HL-60/S4 (cell line): ENCODE results near the gene FAM117B.

Source experiments
- in situ Hi-C: fragments of 300-500 bp; cut with MboI; formaldehyde crosslinking; loops from 2 replicates; pipeline ENCODE4 v1.14.3; 2022; ENCODE audit warnings: low sequenced_read_pairs

FAM117B gene

DNA sequence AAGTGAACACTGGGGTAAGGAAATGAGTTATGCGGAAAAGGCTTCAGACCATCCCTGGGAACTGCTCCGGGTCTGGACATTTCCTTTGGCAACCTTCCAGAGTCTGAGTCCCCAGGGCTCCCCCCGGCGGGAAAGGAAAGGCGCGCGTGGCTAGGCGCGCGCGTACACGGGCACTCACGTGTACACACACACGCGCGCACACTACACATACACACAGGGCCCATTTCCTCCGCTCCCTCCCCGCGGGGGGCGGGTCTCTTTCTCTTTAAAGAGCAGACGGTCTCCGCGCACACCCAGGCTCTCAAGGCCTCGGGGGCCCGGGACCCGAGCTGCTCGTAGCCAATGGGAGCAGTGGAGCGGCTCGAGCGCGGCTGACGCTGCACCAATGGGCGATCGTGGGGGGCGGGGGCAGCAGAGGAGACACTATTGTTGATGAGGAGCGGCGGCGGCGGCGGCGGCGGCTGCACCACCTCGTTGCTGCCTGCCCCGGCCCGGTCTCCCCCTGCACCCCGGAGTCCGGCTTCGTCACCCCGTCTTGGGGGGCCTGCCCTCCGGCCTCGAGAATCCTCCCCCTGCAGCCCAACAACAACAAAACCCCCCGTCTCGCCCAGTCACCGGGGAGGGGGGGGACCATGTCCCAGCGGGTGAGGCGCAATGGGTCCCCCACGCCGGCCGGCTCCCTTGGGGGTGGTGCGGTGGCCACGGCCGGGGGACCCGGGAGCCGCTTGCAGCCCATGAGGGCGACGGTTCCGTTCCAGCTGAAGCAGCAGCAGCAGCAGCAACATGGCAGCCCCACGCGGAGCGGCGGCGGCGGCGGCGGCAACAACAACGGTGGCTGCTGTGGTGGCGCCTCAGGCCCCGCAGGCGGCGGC is at the start of gene FAM117B:
FAM117B (plus strand) TSS at position 414 of the 872 bp plus-strand sequence; CDS start at position 633, 219 bp downstream.
- in situ Hi-C loops: no loop called here

DNA sequence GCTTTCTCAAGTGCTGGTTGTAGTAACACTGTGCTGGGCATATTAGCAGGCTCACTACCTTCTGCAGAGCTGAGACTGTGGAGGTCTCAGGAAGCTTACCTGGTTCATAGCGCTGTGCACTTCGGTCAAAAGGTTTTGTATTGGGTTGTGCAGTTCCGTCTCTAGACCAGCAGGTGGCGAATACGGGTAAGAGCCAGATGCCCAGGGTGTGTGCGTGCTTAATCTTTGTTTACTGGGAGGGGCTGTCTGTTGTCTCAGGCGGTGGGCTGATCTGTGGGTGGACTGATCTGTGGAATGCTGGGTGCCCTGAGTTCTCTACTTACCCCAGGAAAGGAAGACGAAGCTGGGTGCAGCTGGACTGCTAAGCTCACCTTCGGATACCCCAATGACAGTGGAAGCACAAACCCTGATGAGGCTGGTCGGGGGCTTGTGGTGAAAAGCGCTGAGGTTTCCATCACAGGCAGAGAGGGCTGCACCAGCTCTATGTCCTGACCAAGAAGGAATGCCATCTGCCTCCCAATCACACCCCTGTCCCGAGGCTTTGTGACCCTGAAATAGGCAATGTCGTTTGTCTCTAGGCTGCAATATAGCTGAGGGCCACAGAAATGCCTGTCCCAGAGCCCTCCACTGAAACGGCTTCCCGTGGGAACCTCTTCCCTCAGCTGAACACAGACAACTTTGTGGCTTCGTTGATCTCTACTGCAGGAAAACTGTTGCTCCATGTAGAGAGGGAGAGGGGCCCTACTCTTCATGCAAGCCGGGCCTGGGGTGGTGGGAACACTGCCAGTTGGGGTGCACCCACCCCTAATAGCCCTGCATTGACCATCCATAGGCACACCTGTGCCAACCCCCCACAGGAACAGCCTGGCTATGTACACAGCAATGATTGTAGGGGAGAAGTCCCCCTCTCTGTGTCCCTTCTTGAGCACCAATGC is 45.9 kb upstream of the FAM117B start:
- in situ Hi-C loops: loop anchor here (25.0 kb wide), 1 partner anchor 873 kb away; no protein-coding TSS in a partner anchor

DNA sequence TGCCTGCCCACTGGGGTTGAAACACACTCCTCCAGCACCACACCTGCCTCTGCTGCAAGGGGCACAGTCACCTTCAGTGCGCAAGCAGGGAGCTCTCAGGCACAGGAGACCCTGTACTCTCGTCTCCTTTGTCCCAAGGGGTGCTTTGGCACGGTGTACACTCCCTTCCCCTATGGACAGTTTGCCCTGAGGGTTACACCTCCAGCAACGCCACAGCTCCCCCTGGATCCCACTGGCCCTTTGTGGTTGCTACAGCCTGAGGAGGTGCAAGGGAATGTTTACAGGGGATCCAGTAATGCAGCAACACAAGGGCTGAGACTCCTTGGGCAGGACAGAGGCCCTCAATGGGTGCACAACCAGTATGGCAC is 45.2 kb upstream of the FAM117B start:
- in situ Hi-C loops: loop anchor here (25.0 kb wide), 1 partner anchor 873 kb away; no protein-coding TSS in a partner anchor

DNA sequence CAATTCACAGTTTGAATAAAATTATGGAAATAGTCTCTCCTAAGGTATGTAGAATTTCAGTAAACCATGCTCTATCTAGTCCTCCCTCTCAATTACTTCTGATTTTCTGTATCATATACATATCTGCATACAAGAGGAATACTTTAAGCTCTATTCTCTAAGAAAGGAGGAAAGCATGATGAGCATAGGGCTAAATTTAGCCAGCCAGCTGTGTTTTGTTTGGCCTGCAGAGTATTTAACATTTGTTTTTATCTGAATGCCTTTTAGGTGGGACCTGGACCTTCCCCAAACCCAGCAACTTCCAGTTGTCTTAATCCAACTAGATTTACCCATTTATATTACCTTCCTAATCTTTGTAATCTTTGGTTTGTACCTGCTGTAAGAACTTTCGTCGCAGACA is 42.2 kb upstream of the FAM117B start:
- in situ Hi-C loops: loop anchor here (25.0 kb wide), 1 partner anchor 870 kb away; no protein-coding TSS in a partner anchor

DNA sequence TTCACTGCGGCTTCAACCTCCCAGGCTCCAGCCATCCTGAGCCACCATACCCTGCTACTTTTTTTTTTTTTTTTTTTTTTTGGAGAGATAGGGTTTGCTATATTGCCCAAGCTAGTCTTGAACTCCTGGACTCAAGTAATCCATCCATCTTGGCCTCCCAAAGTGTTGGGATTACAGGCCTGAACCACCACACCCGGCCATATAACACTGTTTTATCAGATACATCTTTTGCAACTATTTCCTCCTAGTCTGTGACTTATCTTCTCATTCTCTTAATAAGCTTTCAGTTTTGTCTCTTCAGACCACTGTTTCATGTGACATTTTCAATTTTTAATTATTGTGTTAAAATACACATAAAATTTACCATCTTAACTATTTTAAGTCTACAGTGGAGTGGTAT is 35.7 kb upstream of the FAM117B start:
- in situ Hi-C loops: loop anchor here (25.0 kb wide), 1 partner anchor 863 kb away; no protein-coding TSS in a partner anchor

DNA sequence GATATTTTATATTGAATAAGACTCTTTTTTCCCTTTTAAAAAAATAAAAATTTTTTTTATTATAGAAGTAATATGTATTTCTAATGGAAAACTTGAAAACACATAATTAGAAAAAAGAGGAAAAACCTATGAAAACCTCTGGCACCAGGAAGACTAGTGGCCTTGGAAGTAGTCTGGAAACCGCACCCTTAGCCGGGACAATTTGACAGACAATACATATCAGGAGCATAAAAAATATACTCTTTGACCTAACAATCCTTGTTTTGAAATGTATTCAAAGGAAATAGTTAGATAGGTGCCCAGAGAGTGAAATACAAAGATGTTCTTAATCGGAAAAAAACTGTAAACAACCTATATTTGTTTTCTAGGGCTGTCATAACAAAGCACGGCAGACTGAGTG is 34.9 kb upstream of the FAM117B start:
- in situ Hi-C loops: loop anchor here (25.0 kb wide), 1 partner anchor 862 kb away; no protein-coding TSS in a partner anchor

DNA sequence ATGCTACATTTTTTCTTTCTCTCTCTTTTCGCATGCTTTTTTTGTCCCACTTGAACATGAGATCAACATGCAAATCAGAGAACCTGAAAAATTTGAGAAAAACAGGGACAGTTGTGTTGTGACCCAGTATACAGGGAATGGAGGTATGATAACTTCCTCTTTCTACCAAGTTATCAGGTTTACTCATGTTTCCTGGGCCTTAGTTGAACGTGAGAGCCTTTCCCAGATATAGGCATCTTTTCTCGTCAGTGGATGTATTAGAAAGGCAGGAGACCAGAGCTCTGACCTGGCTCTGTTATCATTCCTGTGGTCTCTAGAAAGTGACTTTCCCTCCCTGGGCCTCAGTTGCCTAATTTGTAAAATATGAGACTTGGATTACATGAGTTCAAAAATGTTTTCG is 30.1 kb upstream of the FAM117B start:
- in situ Hi-C loops: no loop called here

DNA sequence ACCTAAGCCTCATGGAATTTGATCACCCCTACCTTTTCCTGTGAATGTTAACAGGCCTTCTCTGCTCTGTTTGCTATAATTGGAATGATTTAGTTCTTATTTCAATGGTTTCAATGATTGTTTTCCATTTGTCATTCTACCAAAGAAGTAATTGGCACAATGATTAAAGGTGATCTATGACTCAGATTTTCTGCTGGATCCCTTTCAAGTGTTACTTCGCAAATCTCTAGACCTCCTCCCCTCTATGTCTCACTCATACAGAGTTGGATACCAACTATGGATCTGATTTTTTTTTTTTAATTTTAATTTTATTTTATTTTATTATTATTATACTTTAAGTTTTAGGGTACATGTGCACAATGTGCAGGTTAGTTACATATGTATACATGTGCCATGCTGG is 29.6 kb upstream of the FAM117B start:
- in situ Hi-C loops: no loop called here

DNA sequence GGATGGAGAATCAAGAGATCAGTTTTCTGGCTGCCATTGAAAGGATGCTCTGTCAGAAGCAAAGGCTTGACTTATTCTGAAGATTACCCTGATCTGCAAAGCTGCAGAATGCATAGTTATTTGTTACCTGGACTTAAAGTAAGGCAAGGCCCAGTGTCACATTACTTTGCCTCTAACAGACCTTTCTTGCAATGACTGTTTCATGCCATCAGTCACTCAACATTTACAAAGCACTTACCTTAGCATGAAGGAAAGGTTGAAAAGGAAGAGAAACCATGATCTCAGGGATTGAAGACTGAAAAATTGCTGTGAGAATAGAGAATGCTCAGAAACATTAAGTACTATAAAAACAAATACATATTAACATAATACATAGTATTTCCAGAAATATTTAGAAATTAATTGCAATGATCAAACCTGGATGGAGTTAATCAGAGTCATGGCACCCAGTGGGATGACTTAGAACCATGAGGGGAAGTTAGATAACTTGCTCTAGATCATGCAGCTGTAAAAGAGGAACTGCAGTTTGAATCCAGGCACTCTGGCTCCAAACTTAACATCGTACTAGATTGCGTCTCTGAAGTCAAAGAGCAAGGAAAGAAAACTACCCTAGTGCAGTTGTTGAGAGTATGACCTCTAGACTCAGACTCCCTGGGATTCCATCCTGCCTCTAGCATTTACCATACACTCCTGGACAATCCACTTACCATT is 26.5 kb upstream of the FAM117B start:
- in situ Hi-C loops: no loop called here

DNA sequence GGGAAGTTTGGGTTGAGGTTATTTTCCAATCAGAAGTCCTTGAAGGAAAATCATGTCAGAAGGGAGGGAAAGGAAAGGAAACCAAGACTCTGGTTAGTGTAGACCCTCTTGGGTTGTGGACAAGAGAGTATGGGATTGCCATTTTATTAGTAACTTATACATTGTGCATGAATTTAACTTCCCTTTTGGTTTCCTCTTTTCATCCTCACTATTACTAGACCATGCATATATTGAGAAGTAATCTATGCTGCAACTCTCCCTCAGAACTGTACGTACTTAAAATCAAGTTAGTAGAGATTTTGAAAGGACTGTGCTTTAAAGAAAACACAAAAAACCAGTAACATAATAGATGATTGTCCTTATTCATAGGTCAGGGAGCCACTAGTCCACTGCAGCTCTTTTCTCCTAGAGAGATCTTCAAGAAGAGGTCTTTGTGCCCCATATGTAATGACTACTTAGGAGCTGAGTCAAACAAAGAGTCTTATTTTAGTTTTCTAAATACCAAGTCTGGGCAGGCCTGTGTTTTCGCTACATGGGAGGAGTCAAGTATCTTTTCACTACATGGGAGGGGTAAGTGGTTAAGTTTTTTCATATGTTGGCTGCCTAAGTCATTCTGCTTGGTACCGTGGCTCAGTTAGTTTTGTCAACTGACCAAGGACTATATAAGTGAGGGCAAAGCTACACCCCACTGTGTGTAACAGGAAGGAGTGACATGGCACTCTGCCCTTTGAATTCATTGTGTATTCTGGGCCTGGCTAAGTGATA is 25.2 kb upstream of the FAM117B start:
- in situ Hi-C loops: no loop called here

DNA sequence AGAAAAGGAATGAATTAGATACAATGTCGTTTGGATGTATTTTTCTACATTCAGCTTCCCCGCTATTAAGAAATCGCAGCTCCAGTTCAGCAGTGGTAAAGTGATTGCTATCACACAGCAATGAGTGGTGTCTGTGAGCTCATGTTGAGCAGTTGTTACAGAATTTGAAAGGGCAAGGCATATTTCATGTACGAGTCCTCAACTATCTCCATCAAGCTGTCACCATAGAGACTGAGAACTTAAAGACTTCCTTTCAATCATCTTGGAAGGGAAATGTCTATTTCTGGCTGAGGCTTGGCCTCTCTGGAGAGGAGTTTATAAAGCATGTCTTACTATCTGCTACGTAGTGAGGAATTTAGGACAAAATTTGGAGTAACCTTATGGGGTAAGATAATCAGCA is 24.4 kb upstream of the FAM117B start:
- in situ Hi-C loops: no loop called here

DNA sequence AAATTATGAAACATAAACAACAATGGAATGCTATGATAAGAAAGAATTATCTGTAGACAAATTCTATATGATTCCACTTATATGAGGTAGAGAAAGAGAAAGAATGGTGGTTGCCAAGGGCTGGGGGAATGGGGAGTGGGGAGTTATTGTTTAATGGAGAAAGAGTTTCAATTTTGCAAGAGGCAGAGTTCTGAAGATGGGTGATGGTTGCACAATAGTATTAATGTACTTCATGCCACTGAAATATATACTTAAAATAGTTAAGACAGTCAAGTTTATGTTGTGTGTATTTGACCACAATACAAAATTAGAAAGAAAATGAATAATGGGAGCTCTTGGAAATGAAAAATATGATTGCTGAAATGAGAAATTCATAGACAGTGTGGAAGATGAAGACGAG is 22.6 kb upstream of the FAM117B start:
- in situ Hi-C loops: no loop called here

DNA sequence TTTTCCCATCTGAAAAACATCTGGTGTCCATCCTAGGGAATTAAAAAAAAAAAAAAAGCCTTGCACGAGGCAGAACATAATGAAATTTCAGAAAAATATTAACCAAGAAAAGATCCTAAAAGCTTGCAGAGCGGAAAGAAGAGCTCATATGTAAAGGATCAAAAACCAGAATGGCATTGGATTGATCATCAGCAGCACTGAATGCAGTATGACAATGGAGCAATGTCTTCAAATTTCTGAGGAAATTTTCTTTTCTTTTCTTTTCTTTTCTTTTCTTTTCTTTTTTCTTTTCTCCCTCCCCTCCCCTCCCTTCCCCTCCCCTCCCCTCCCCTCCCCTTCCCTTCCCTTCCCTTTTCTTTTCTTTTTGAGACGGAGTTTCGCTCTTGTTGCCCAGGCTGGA is 21.3 kb upstream of the FAM117B start:
- in situ Hi-C loops: no loop called here

DNA sequence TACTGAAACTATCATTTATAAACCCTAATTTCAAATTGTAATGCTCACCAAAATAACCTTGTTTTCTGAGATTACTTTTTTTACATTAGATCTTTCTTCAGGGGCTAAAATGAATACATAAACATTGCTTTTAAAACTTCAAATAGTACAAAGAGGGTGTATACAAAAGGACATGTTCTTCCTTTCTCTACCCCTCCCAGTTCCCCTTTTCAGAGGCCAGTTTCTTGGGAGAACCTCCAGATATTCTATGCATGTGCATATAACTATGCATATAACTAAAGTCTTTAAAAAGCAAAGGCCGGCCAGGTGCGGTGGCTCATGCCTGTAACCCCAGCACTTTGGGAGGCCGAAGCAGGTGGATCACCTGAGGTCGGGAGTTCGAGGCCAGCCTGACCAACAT is 10.6 kb upstream of the FAM117B start:
- in situ Hi-C loops: no loop called here

DNA sequence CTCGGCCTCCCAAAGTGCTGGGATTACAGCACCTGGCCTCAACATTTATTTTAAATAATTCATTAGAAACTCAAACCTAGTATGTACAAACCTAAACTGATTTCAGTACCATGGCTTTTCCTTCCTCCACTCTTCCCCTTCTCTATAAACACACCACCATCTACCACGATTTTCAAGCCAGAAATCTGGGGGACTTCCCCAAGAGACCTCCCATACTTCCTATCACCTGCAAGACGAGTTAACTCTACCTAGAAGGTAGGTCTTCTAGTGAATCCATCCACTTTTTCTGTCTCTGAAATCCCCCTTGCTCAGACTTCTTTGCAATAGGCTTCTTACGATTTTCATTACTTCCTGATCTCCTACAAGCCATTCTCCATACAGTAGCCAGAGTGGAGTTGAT is 7.7 kb upstream of the FAM117B start:
- in situ Hi-C loops: no loop called here

DNA sequence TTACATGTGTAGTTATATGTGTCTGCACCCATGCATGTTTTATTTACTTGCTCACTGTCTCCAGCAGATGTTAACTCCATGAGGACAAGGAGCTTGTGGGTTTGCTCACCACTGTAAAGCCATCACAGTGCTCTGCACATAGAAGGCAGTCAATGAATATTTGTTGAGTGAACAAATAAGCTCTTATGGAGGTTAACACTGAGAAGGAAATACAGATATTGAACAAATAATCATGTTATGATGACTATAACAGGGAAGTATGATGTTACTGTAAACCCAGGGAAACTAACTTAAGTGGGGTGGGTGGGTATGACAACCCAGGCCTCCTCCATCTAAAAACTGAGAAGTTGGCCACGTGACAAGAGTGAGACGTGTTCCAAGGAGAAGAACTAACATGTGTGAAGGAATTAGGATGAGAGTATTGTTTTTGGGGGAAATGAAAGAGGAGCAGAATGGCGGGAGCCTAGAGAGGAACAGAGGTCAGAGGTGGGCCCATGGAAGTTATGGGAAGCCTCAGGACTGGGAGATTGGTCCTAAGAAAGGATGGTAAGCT is 6.0 kb upstream of the FAM117B start:
- in situ Hi-C loops: no loop called here

DNA sequence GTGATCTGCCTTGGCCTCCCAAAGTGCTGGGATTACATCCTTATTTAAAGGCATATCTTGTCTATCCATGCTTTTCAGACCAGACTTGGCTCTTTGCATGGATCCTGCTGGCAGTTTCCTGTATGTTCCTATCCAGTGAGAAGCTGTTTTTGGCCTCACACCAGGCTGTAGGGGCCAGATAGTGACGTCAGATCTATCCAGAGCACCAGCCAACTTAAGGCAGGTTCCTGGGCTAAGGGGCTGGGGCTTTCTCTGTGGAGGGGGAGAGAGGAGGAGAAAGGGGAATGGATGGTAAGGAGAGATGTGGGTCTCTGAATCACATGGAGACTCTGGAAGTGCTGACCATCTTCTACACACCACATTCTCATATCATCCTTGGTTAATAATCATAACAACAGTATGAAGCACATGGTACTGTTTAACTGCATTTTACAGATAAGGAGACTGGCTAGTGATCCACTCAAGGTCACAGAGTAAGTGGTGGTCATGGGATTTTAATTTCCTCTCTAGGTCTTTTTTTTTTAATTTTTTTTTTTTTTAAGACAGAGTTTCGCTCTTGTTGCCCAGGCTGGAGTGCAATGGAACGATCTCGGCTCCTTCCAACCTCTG is 2.0 kb upstream of the FAM117B start:
- in situ Hi-C loops: no loop called here

DNA sequence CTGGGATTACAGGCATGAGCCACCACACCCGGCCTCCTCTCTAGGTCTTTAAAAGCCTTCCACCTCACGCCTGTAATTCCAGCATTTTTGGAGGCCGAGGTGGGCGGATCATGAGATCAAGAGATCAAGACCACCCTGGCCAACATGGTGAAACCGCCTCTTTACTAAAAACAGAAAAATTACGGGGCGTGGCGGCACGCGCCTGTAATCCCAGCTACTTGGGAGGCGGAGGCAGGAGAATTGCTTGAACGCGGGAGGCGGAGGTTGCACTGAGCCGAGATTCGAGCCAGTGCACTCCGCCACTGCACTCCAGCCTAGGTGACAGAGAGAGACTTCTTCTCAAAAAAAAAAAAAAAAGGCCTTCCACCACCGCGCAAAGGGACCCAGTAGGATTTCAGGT is 1.3 kb upstream of the FAM117B start:
- in situ Hi-C loops: no loop called here

DNA sequence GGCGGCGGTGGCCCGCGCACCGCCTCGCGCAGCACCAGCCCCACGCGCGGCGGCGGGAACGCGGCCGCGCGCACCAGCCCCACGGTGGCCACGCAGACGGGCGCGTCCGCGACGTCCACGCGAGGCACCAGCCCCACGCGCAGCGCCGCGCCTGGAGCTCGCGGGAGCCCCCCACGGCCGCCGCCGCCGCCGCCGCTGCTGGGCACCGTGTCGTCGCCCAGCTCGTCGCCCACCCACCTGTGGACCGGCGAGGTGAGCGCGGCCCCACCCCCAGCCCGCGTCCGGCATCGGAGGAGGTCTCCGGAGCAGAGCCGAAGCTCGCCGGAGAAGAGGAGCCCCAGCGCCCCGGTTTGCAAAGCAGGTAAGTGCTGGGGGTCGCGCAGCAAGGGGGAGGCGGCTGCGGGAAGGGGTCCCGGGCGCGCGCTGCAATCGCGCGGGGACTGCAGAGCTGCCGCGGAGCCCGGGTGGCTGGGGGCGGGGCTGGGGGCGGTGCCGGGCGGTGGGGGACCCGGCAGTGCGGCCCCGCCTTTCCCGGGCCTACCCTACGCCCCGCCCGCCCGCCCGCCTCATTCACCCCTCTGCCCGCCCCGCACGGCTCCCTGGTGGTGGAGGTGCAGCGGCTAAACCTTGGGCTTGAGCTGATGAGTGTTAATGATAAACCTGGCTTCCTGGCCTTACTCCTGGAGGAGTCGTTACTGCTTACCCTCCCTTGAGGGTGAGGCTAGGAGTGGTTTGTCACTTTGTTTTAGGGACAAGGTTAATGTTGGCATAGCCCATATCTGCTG is 851 bp downstream of the FAM117B start:
- in situ Hi-C loops: no loop called here
